ENCODE data around the gene PA2G4.

PA2G4 gene

GRCh38 chr12:56158029-56158925 is 53.9 kb downstream of the PA2G4 start, which contains the start of gene MYL6:
Gene MYL6 (plus strand): TSS chr12:56158359. CDS start chr12:56158402, 43 bp downstream.
- DNase-seq = peak; percentile 91 to 100 (median 98)
- intact Hi-C loops (cut with DNase I) = no loop called here

GRCh38 chr12:56158926-56159461 is 54.6 kb downstream of the PA2G4 start:
- DNase-seq = peak; percentile 23 to 77 (median 52)
- intact Hi-C loops (cut with DNase I) = no loop called here

- intact Hi-C loops (cut with DNase I) = no loop called here
Observed at GRCh38 chr12:56159482-56160192, 55.3 kb downstream of the PA2G4 start.

GRCh38 chr12:56160193-56160763 is 55.9 kb downstream of the PA2G4 start:
- peak in 1 of 42 donors; percentile 41 for DNase-seq
- intact Hi-C loops (cut with DNase I) = no loop called here

More at GRCh38 chr12:56159482-56160192, 55.3 kb downstream of the PA2G4 start:
- DNase-seq = peak in 2 of 42 donors; percentile 14 to 32

GRCh38 chr12:56160894-56161689 is 56.7 kb downstream of the PA2G4 start:
- intact Hi-C loops (cut with DNase I) = no loop called here
- DNase-seq = no peak

- no peak for DNase-seq
- intact Hi-C loops (cut with DNase I) = no loop called here
Observed at GRCh38 chr12:56161690-56162351, 57.5 kb downstream of the PA2G4 start.

- intact Hi-C loops (cut with DNase I) = no loop called here
- peak in 2 of 42 donors; percentile 7 to 28 for DNase-seq
Observed at GRCh38 chr12:56162468-56163290, 58.3 kb downstream of the PA2G4 start.

Data from head of caudate nucleus (tissue), 42 donors.